GM12878 (cell line): ENCODE results near the gene C1orf232.

Experiments
- ATF7 ChIP-seq: fragments of 450-650 bp; IDR thresholded peaks from 2 replicates; pipeline ENCODE4 v1.6.1; 2016; ENCODE audit warnings: low read depth, mild to moderate bottlenecking
- CTCF ChIP-seq, 3 experiments: IDR thresholded peaks in 2 of 3; conservative IDR thresholded peaks in 1 of 3; 2 replicates each; pipeline ENCODE4 v1.5.1; 2011; ENCODE audit warnings: low read depth in 3 of 3, low read length in 3 of 3, mild to moderate bottlenecking in 3 of 3, control low read depth in 2 of 3, moderate library complexity in 2 of 3, inconsistent platforms in 1 of 3, mixed read lengths in 1 of 3; ENCODE audit not compliant: control insufficient read depth in 2 of 3, insufficient read depth in 1 of 3; ENCODE audit errors: extremely low read depth in 1 of 3
- MAX ChIP-seq: IDR thresholded peaks from 2 replicates; pipeline ENCODE4 v1.6.1; 2012; ENCODE audit warnings: low read depth, low read length, improper control_type of control experiment
- MXI1 ChIP-seq: fragments of 150-350 bp; IDR thresholded peaks from 2 replicates; pipeline ENCODE4 v1.6.1; 2011; ENCODE audit warnings: low read depth, mild to moderate bottlenecking, inconsistent platforms, low read length, improper control_type of control experiment
- NKRF ChIP-seq: fragments of 450-650 bp; conservative IDR thresholded peaks from 2 replicates; pipeline ENCODE4 v1.6.1; 2017; ENCODE audit warnings: mild to moderate bottlenecking, moderate library complexity
- NR2C1 ChIP-seq: fragments of 450-650 bp; IDR thresholded peaks from 2 replicates; pipeline ENCODE4 v1.6.1; 2017; ENCODE audit warnings: antibody characterized with exemption, mild to moderate bottlenecking, moderate library complexity
- POLR2A ChIP-seq: IDR thresholded peaks from 2 replicates; pipeline ENCODE4 v1.6.1; 2011; ENCODE audit warnings: low read depth, mild to moderate bottlenecking, low read length
- RAD21 ChIP-seq: IDR thresholded peaks from 2 replicates; pipeline ENCODE4 v1.6.1; 2011; ENCODE audit warnings: mild to moderate bottlenecking, low read depth, low read length, moderate library complexity; ENCODE audit not compliant: insufficient read depth
- SMAD5 ChIP-seq: IDR thresholded peaks from 2 replicates; pipeline ENCODE4 v1.6.1; 2016; ENCODE audit warnings: antibody characterized with exemption, low read depth
- ZNF592 ChIP-seq: fragments of 450-650 bp; IDR thresholded peaks from 2 replicates; pipeline ENCODE4 v1.6.1; 2017; ENCODE audit warnings: mild to moderate bottlenecking, moderate library complexity
- ZZZ3 ChIP-seq: IDR thresholded peaks from 2 replicates; pipeline ENCODE4 v1.6.1; 2011; ENCODE audit warnings: low read depth; ENCODE audit not compliant: control insufficient read depth, insufficient read length

- no peak for TF ChIP-seq MXI1
- TF ChIP-seq MAX, result no peak
- no peak for TF ChIP-seq CTCF (IDR thresholded peaks at IDR 0.05 in 2 of 3, conservative IDR thresholded peaks at IDR 0.05 in 1 of 3; ENCODE audit: control insufficient read depth in 2 of 3, extremely low read depth in 1 of 3, insufficient read depth in 1 of 3, low read depth in 3 of 3, low read length in 3 of 3)
- TF ChIP-seq NR2C1, result no peak
- TF ChIP-seq ATF7, result no peak
- no peak for TF ChIP-seq ZNF592
- no peak for TF ChIP-seq RAD21
- TF ChIP-seq SMAD5, result no peak
- TF ChIP-seq POLR2A, result no peak
- no peak for TF ChIP-seq ZZZ3
- no peak for TF ChIP-seq NKRF
Observed at GRCh38 chr1:26148887-26149286, 19.9 kb downstream of the C1orf232 start.
